ENCODE measurements around the gene CDK5R2.

- TF ChIP-seq YY1 (IDR thresholded peaks at IDR 0.05; ENCODE audit: extremely low read depth, insufficient replicate concordance, low read depth, low read length) (no peak), REST (IDR thresholded peaks at IDR 0.05; ENCODE audit: low read depth) (no peak), POLR2AphosphoS5 (IDR thresholded peaks at IDR 0.05; ENCODE audit: low read depth, low read length) (no peak), ELF1 (IDR thresholded peaks at IDR 0.05; ENCODE audit: borderline replicate concordance, low read depth) (no peak), CTCF (IDR thresholded peaks at IDR 0.05 in 2 of 3, conservative IDR thresholded peaks at IDR 0.05 in 1 of 3; ENCODE audit: borderline replicate concordance in 1 of 3, insufficient read depth in 1 of 3, low read depth in 2 of 3, low read length in 2 of 3) (no peak), CBX3 (IDR thresholded peaks at IDR 0.05; ENCODE audit: low read depth) (no peak), CEBPB (IDR thresholded peaks at IDR 0.05; ENCODE audit: low read depth) (no peak), EZH2phosphoT487 (IDR thresholded peaks at IDR 0.05; ENCODE audit: borderline replicate concordance) (no peak), SIN3A (IDR thresholded peaks at IDR 0.05; ENCODE audit: low read depth) (no peak), SRF (IDR thresholded peaks at IDR 0.05; ENCODE audit: low read depth) (no peak), POLR2A (IDR thresholded peaks at IDR 0.05; ENCODE audit: borderline replicate concordance, extremely low read depth, insufficient read depth, insufficient read length) (no peak)
These were observed 25.5 kb downstream of the CDK5R2 start, which contains the start of gene FEV for GRCh38 chr2:218985021-218985324.

All from HCT116 (cell line).